GM18505 (cell line): Measurements from ENCODE around the gene SAE1.

Experiments
- ATAC-seq: cut with Tn5 transposase; IDR thresholded peaks from one replicate; pipeline ENCODE4 v1.9.1; 2021; ENCODE audit not compliant: unreplicated experiment
- POLR2A ChIP-seq: IDR thresholded peaks from 4 replicates; pipeline ENCODE4 v1.6.1; 2011; ENCODE audit warnings: borderline replicate concordance; ENCODE audit not compliant: insufficient read depth, insufficient read length; ENCODE audit errors: extremely low read depth

The SAE1 gene

DNA sequence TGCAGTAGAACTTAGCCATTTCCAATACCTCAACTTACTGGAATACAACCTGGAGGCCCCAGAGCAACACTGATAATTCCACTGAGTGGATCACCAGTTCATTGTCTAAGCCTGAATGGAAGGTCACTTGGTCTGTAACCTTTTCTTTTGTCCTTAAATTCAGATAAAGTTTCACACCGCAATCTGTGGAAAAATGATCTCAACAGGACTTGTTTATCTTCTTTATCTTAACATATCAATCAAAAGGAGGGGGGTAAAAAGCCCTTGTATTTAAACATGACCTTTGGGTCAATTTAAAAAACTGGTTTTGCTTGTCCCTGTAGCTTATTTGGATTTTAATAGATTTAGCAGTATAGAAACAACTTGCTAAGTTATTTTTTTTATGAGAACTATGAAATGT is 21.6 kb downstream of the SAE1 start:
- no peak for ATAC-seq
- TF ChIP-seq POLR2A, result no peak

- no peak for TF ChIP-seq POLR2A
- ATAC-seq, result no peak
Observed at GRCh38 chr19:47152632-47153031, 22.0 kb downstream of the SAE1 start.

DNA sequence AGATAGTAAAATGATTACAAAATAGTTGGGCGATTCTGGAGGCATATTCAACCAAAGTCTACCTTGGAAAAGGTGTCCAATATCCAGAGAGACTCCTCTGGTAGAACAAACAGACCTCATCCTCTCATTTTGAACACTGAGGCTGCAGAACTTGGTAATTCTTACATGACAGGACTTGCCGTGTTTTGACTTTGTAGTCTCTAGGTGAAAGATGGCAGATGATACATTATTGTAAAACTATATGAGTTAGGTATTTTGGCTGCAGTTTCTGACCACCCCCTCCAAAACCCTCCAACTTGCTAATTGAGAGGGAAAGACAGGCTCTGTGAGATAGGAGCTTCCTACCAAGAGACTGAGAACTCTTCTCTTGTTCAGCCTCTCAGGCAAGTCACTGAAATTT is 22.6 kb downstream of the SAE1 start:
- TF ChIP-seq POLR2A, result no peak
- no peak for ATAC-seq

DNA sequence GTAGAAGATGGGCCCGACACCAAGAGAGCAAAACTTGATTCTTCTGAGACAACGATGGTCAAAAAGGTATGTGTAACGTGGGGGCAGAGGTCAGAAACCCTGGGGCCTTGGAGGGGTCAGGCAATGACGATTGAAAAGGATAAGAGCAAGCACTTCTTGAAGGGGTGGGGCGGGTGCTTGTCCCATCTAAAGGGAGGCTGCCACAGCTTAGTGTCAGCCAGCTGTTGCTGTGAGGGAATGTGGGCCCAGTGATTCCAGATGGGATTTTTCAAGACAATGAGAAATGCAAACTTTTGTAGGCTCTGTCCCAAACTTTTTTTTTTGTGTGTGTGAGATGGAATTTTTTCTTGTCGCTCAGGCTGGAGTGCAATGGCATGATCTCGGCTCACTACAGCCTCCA is 24.5 kb downstream of the SAE1 start:
- no peak for TF ChIP-seq POLR2A
- ATAC-seq, result no peak

DNA sequence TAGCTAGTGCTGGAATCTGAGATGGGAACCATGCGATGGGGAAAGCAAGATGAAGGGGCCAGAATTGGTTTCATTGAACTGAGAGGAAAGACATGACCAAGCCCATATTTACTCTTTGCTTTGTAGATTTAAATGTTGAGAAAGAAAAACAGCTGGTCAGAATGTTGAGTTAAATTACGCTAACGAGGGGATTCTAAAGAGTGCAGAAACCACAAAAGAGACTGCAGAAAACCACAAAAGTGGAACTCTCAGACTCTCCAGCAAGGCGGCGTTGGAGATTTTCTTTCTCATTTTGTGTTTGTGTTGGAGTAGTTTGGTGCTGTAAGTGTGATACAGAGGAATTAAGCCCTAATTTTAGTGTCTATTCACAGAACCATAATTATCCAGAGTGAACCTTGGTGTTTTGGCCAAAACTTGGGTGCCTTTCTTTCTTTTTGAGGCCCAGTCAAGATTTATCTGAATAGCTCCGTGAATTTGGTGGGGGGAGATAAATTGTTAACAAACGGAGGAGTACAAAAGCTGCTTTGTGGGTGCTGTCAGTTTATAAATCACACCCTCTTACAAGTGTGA is 26.3 kb downstream of the SAE1 start:
- no peak for ATAC-seq

GRCh38 chr19:47157431-47158321 is 27.0 kb downstream of the SAE1 start:
- TF ChIP-seq POLR2A, result no peak
- ATAC-seq, result no peak

More for the DNA sequence above, 26.3 kb downstream of the SAE1 start:
- no peak for TF ChIP-seq POLR2A

- no peak for ATAC-seq
- no peak for TF ChIP-seq POLR2A
Observed at GRCh38 chr19:47158367-47158791, 27.7 kb downstream of the SAE1 start.

DNA sequence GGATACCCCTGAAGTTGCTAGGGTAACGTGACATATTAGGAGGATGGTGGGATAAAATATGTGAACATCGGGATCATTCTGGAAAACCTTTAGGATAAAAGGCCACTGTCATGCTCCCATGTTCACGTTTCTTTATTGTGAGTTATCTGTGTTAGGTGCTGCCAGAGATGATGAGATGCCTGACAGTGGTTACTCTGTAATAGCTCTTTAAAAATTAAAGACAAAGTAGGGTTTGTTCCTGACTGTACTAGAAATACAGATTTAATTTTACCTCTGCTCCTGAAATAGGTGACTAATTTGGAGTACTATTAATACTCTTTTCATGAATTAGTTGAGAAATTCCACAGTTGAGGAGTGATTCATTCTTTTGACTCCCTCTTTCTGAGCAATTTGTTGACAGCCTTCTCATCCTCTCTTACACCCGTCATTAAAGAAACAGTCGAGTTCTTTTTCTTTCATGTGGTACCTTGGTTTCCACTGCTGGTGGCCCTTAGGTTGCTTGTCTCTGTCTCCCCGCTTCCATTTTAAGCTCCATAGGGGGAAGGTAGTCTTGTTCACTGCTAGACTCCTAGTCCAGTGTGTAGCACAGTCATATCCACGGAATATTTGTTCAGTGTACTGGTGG is 28.4 kb downstream of the SAE1 start:
- ATAC-seq, result no peak
- TF ChIP-seq POLR2A, result no peak

DNA sequence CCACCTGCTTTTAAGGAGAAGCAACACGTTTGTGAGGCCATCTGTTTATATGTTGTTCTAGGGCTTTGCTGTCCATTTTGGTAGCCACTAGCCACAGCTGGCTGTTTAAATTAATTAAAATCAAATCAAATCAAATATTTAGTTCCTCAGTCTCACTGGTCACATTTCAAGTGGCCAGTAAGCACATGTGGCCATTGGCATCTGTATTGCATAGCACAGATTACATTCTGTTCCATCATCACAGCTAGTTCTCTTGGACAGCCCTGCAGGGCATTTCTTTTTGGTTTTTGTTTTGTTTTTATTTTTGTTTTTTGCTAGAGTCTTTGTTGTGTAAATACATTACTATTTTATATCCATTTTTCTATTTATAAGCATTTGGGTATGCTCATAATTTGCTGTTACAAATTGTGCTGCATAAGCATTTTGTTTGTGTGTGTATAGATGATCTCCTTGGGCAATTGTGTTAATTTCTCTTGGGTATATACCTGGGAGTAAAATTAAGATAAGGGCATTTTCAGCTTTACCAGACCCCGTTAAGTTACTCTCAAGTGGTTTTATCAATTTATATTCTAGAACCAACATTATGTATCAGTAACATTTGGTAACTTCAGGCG is 31.3 kb downstream of the SAE1 start:
- no peak for ATAC-seq
- no peak for TF ChIP-seq POLR2A

GRCh38 chr19:47168065-47168464 is 37.4 kb downstream of the SAE1 start:
- ATAC-seq, result no peak
- TF ChIP-seq POLR2A, result no peak

GRCh38 chr19:47172666-47173455 is 42.2 kb downstream of the SAE1 start:
- no peak for TF ChIP-seq POLR2A
- no peak for ATAC-seq

DNA sequence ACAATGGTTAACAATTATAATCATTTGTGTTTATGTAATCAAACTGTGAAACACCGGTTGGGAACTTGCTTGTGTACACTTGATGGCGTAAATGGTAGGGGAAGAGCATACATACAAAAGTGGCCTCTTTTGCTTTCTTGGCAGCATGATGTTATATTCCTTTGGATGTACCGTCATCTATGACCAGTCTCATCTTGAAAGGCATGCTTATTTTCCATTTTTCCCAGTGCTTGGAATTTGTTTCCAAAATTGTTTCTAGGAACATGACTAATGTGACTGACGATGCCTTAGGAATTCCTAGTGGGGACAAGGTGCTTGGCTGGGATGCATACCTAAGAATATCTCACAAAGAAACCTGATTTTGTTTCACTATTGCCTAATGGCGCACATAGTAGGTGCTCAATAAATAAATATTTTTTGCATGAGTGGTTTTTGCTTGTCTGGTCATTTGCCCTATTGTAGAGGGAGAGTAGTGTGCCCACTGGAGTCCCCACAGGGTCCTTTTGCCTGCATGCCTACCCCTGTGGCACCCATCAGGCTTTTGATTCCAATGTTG is 45.5 kb downstream of the SAE1 start:
- TF ChIP-seq POLR2A, result no peak
- no peak for ATAC-seq
